Neuronal stem cell (in vitro differentiated cells): ENCODE data around the gene SAMD3.

Experiments used
- DNase-seq: peaks from one replicate; pipeline ENCODE4 v3.0.0-alpha.2; 2013; ENCODE audit warnings: low spot score
- H2AFZ ChIP-seq: one replicate; pipeline ENCODE4 v1.6.1; 2013; ENCODE audit warnings: mild to moderate bottlenecking, low read length, inconsistent platforms
- H2AK5ac ChIP-seq: 2 replicates; pipeline ENCODE4 v1.6.1; 2013; ENCODE audit warnings: low read depth, mild to moderate bottlenecking, inconsistent platforms, low read length, moderate library complexity, mixed read lengths
- H2BK120ac ChIP-seq: 2 replicates; pipeline ENCODE4 v1.6.1; 2013; ENCODE audit warnings: low read depth, mild to moderate bottlenecking, inconsistent platforms, low read length, moderate library complexity, mixed read lengths
- H2BK12ac ChIP-seq: one replicate; pipeline ENCODE4 v1.6.1; 2013; ENCODE audit warnings: low read length, inconsistent platforms
- H2BK15ac ChIP-seq: 2 replicates; pipeline ENCODE4 v1.6.1; 2013; ENCODE audit warnings: mild to moderate bottlenecking, low read length, inconsistent platforms, mixed read lengths
- H2BK5ac ChIP-seq: one replicate; pipeline ENCODE4 v1.6.1; 2013; ENCODE audit warnings: inconsistent platforms, mild to moderate bottlenecking, low read length, moderate library complexity
- H3K14ac ChIP-seq: one replicate; pipeline ENCODE4 v1.6.1; 2013; ENCODE audit warnings: low read length, inconsistent platforms
- H3K18ac ChIP-seq: 2 replicates; pipeline ENCODE4 v1.6.1; 2013; ENCODE audit warnings: low read length, inconsistent platforms
- H3K23ac ChIP-seq: 2 replicates; pipeline ENCODE4 v1.6.1; 2013; ENCODE audit warnings: low read depth, mild to moderate bottlenecking, mixed read lengths, low read length, inconsistent platforms; ENCODE audit not compliant: poor library complexity
- H3K27ac ChIP-seq: replicated peaks from 3 replicates; pipeline ENCODE4 v1.5.1; 2013; ENCODE audit warnings: low read length, inconsistent platforms
- H3K27me3 ChIP-seq, 3 experiments: 2 replicates each; pipeline ENCODE4 v1.6.1; 2013; ENCODE audit warnings: low read length in 3 of 3, mild to moderate bottlenecking in 2 of 3, inconsistent platforms in 1 of 3, low read depth in 1 of 3, mixed read lengths in 1 of 3, moderate library complexity in 1 of 3; ENCODE audit not compliant: control insufficient read depth in 3 of 3, insufficient read depth in 3 of 3
- H3K36me3 ChIP-seq, 2 donors: replicated peaks in 1 of 2; 2 replicates each; pipeline ENCODE4 v1.6.1; 2013; ENCODE audit warnings: low read length in 2 of 2; ENCODE audit not compliant: control insufficient read depth in 2 of 2, insufficient read depth in 2 of 2
- H3K4ac ChIP-seq: 2 replicates; pipeline ENCODE4 v1.6.1; 2013; ENCODE audit warnings: inconsistent platforms, mild to moderate bottlenecking, low read length, moderate library complexity
- H3K4me1 ChIP-seq, 2 donors: 1 replicate in 1 of 2; 2 replicates in 1 of 2; pipeline ENCODE4 v1.6.1; 2013; ENCODE audit warnings: low read length in 2 of 2, low read depth in 1 of 2; ENCODE audit not compliant: control insufficient read depth in 2 of 2, insufficient read depth in 1 of 2
- H3K4me2 ChIP-seq: one replicate; pipeline ENCODE4 v1.6.1; 2013; ENCODE audit warnings: mild to moderate bottlenecking, low read length, inconsistent platforms; ENCODE audit not compliant: insufficient read depth, poor library complexity, severe bottlenecking
- H3K4me3 ChIP-seq, 2 donors: 2 replicates each; pipeline ENCODE4 v1.5.1; 2013; ENCODE audit warnings: low read length in 2 of 2, mild to moderate bottlenecking in 2 of 2, inconsistent platforms in 1 of 2, moderate library complexity in 1 of 2
- H3K79me1 ChIP-seq: one replicate; pipeline ENCODE4 v1.6.1; 2013; ENCODE audit warnings: low read depth, mild to moderate bottlenecking, inconsistent platforms, low read length, moderate library complexity
- H3K9ac ChIP-seq: one replicate; pipeline ENCODE4 v1.6.1; 2013; ENCODE audit warnings: mild to moderate bottlenecking, low read depth, low read length, inconsistent platforms; ENCODE audit not compliant: poor library complexity
- H3K9me3 ChIP-seq, 2 donors: replicated peaks in 1 of 2; 2 replicates each; pipeline versions ENCODE3 to v1.6.1; 2013; ENCODE audit warnings: low read length in 2 of 2, mild to moderate bottlenecking in 2 of 2, inconsistent platforms in 1 of 2, low read depth in 1 of 2, mixed read lengths in 1 of 2, moderate library complexity in 1 of 2; ENCODE audit not compliant: control insufficient read depth in 2 of 2, insufficient read depth in 1 of 2
- H4K8ac ChIP-seq: one replicate; pipeline ENCODE4 v1.6.1; 2013; ENCODE audit warnings: low read depth, mild to moderate bottlenecking, inconsistent platforms, low read length, moderate library complexity
- H4K91ac ChIP-seq: one replicate; pipeline ENCODE4 v1.6.1; 2013; ENCODE audit warnings: low read length, low read depth, mild to moderate bottlenecking, inconsistent platforms; ENCODE audit not compliant: poor library complexity
- WGBS, 2 donors: extraction: QIAGEN DNeasy Blood & Tissue Kit; methylation state at CpG; one replicate each; pipeline ENCODE4 v1.1.7; 2013; ENCODE audit warnings: missing lambda C conversion rate in 2 of 2, mixed read lengths in 1 of 2; ENCODE audit not compliant: insufficient read length in 2 of 2, insufficient replicate concordance in 1 of 2; ENCODE audit errors: extremely low coverage in 2 of 2; 5-methylcytosine and 5-hydroxymethylcytosine counted together

SAMD3 gene

DNA sequence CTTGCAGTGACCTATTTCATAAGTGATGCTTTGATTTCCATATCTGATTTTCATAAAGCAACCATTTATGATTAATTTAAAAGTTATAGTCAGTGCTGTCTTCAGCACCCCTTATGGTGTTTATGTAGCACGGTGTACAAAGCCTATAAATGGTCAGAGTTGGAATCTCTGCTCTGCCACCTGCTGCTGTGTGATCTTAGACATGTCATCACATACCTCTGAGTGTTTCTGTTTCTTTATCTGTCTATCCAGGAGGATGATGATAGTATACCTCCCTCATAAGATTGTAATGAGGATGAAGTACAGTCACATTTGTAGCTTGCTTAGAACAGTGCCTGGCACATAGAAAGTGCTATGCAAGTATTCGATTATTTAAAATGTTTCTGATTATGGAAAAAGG, 100.5 kb downstream of the SAMD3 start:
- WGBS, 2 donors, result no CpG with 5 or more reads among the region's 2 CpGs
- Histone ChIP-seq H3K79me1 (no peaks in the 10 kb centered on the region), H3K27me3 (no peaks in the 10 kb centered on the region), H3K4me1 (peaks cover 2 to 8% of the 10 kb centered on the region in 2 donors), H3K27ac (no peak overlapping the region), H2AFZ (no peak overlapping the region), H2BK15ac (no peak overlapping the region), H3K4me3 (no peak overlapping the region), H3K9ac (no peak overlapping the region), H2BK12ac (no peak overlapping the region), H3K9me3 (no peaks in the 10 kb centered on the region), H4K91ac (no peak overlapping the region), H3K18ac (no peak overlapping the region), H3K4me2 (no peak overlapping the region), H3K36me3 (no peaks in the 10 kb centered on the region), H3K23ac (no peak overlapping the region), H3K14ac (no peak overlapping the region), H2BK5ac (no peak overlapping the region), H4K8ac (no peak overlapping the region), H2AK5ac (no peak overlapping the region), H2BK120ac (no peak overlapping the region), H3K4ac (no peak overlapping the region)
- no peak for DNase-seq

DNA sequence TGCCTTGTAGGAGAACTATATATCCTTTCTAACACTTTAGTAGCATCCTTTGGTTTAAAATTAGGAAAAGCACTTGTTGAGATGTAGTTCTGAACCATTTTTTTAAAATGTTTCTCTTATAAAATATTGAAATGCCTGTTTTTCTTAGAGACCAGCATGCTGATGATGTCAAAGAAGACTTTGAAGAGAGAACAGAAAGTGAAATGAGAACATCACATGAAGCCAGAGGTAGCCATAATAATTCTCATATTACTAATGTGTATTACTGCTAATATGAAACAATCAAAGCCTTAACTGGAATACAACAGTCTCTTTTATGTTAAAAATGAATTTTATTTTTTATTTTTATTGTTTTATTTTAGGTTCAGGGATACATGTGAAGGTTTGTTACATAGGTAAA, 102.0 kb downstream of the SAMD3 start:
- H3K36me3 ChIP-seq, result no peaks in the 10 kb centered on the region
- no peak overlapping the region for H3K9ac ChIP-seq
- H3K23ac ChIP-seq, result no peak overlapping the region
- H3K4ac ChIP-seq, result no peak overlapping the region
- no peak overlapping the region for H3K27ac ChIP-seq
- H3K14ac ChIP-seq, result no peak overlapping the region
- H4K91ac ChIP-seq, result no peak overlapping the region
- H2BK12ac ChIP-seq, result no peak overlapping the region
- H2AFZ ChIP-seq, result no peak overlapping the region
- no peak overlapping the region for H3K4me2 ChIP-seq
- H2BK5ac ChIP-seq, result no peak overlapping the region
- no peak overlapping the region for H2AK5ac ChIP-seq
- no peak for DNase-seq
- no peak overlapping the region for H2BK15ac ChIP-seq
- H4K8ac ChIP-seq, result no peak overlapping the region
- H3K4me3 ChIP-seq, result no peak overlapping the region
- no peaks in the 10 kb centered on the region for H3K79me1 ChIP-seq
- no peaks in the 10 kb centered on the region for H3K27me3 ChIP-seq
- no peaks in the 10 kb centered on the region for H3K9me3 ChIP-seq
- H3K18ac ChIP-seq, result no peak overlapping the region
- H2BK120ac ChIP-seq, result no peak overlapping the region
- H3K4me1 ChIP-seq, result peaks cover 2 to 8% of the 10 kb centered on the region in 2 donors

DNA sequence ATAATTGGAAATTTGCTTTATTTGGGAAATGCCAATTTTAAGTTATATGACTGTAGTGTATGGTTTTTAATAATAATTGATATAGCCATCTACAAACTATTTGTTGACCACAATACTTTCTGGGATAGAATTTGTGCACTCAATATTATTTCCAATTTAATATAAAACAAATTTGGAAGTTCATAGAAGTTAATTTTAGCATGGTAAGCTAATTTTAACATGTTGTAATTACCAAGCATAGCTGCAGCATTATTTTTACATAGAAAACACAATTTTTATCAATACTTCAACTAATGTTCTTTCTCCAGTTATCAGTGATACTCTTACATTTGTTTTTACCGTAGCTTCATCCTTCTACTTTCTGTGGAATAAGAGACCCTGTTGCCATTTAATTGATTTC, 103.5 kb downstream of the SAMD3 start:
- H3K27me3 ChIP-seq, result no peaks in the 10 kb centered on the region
- no peak for DNase-seq
- no peaks in the 10 kb centered on the region for H3K79me1 ChIP-seq
- H3K14ac ChIP-seq, result no peak overlapping the region
- H3K23ac ChIP-seq, result no peak overlapping the region
- H3K18ac ChIP-seq, result no peak overlapping the region
- H4K8ac ChIP-seq, result no peak overlapping the region
- H3K36me3 ChIP-seq, result no peaks in the 10 kb centered on the region
- no CpG with 5 or more reads among the region's 1 CpG for WGBS, 2 donors
- no peak overlapping the region for H2BK120ac ChIP-seq
- H2AK5ac ChIP-seq, result no peak overlapping the region
- no peak overlapping the region for H3K27ac ChIP-seq
- no peak overlapping the region for H2AFZ ChIP-seq
- no peak overlapping the region for H3K4ac ChIP-seq
- H2BK5ac ChIP-seq, result no peak overlapping the region
- H4K91ac ChIP-seq, result no peak overlapping the region
- H3K4me1 ChIP-seq, result peaks cover 2 to 8% of the 10 kb centered on the region in 2 donors
- H3K4me3 ChIP-seq, result no peak overlapping the region
- H3K9ac ChIP-seq, result no peak overlapping the region
- H3K9me3 ChIP-seq, result no peaks in the 10 kb centered on the region
- H2BK15ac ChIP-seq, result no peak overlapping the region
- H3K4me2 ChIP-seq, result no peak overlapping the region
- H2BK12ac ChIP-seq, result no peak overlapping the region

DNA sequence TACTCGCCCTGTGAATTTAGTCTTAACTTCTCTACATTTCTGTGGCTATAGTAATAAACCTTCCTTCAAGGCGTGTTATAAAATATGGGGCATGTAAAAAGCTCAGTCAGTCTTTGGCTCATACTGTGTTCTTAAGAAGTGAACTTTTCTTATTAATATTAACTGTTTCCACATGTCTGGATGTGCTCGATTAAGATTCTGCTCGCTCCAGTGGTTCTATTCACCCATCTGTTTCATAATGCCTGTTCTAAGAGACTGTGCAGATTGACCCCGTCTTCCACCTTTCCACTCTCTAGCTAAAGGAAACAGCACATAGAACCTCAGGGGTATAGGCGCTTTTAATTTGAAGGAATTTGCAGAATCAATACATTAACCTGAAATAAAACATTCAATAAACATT, 104.5 kb downstream of the SAMD3 start:
- Histone ChIP-seq H2BK5ac (no peak overlapping the region), H4K91ac (no peak overlapping the region), H3K79me1 (no peaks in the 10 kb centered on the region), H3K9ac (no peak overlapping the region), H3K4me1 (peaks cover 0 to 8% of the 10 kb centered on the region in 2 donors), H2BK12ac (no peak overlapping the region), H2BK15ac (no peak overlapping the region), H3K9me3 (no peaks in the 10 kb centered on the region), H3K23ac (no peak overlapping the region), H2AK5ac (no peak overlapping the region), H3K4me2 (no peak overlapping the region), H2BK120ac (no peak overlapping the region), H3K4me3 (no peak overlapping the region), H3K4ac (no peak overlapping the region), H3K27me3 (no peaks in the 10 kb centered on the region), H3K14ac (no peak overlapping the region), H4K8ac (no peak overlapping the region), H2AFZ (no peak overlapping the region), H3K18ac (no peak overlapping the region), H3K36me3 (no peaks in the 10 kb centered on the region), H3K27ac (no peak overlapping the region)
- no peak for DNase-seq
- WGBS, 2 donors, result no CpG with 5 or more reads among the region's 6 CpGs
